GM19025 (cell line): ENCODE measurements around the gene FGFR3.

ENCODE experiments used
- ATAC-seq: cut with Tn5 transposase; IDR thresholded peaks from one replicate; pipeline ENCODE4 v1.9.1; 2021; ENCODE audit warnings: mild to moderate bottlenecking, low read depth, moderate library complexity; ENCODE audit not compliant: unreplicated experiment

The FGFR3 gene

DNA sequence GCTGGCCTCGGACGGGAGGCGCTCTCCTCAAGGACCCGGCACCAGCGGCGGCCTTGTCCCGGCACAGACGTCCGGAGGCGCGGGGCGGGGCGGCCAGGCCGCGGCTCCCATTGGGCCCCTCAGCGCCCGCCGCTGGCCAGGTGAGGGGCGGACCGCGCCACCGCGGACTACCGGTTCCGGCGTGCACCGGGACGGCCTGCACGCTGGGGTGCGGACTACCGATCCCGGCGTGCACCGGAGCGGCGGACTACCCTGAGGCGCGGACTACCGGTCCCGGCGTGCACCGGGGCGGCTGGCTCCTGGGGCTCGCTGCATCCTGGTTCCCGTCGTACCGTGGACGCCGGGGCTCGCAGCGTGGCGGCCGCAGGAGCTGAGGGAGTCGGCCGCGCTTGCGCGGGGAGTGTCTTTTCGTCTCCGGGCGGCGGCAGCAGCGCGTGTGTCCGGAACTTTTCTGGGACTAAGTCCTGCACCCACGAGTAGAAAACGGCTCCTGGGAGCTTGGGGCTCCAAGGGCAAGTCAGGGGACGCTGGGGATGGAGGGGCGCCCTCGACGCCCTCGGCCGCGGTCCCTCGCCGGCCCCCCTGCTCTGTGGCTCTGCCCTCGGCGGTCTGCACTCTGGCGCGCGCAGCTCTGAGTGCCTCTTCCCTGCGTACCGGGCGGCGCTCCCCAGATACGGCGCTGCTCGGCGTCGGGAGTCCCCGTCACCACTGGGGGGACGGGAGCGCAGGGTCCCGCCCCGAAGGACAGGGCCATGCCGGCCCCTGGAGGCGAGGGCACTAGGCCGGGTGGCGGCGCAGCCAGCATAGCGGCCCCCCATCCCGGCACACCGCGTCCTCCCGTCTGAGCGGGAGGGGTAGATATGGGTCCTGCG is 63.2 kb downstream of the FGFR3 start, which contains the start of gene LETM1:
Gene LETM1, minus strand, starts transcription at position 86 of the 872 bp plus-strand sequence. CDS start 206 bp downstream, outside the sequence.
- peak; percentile 85 for ATAC-seq

DNA sequence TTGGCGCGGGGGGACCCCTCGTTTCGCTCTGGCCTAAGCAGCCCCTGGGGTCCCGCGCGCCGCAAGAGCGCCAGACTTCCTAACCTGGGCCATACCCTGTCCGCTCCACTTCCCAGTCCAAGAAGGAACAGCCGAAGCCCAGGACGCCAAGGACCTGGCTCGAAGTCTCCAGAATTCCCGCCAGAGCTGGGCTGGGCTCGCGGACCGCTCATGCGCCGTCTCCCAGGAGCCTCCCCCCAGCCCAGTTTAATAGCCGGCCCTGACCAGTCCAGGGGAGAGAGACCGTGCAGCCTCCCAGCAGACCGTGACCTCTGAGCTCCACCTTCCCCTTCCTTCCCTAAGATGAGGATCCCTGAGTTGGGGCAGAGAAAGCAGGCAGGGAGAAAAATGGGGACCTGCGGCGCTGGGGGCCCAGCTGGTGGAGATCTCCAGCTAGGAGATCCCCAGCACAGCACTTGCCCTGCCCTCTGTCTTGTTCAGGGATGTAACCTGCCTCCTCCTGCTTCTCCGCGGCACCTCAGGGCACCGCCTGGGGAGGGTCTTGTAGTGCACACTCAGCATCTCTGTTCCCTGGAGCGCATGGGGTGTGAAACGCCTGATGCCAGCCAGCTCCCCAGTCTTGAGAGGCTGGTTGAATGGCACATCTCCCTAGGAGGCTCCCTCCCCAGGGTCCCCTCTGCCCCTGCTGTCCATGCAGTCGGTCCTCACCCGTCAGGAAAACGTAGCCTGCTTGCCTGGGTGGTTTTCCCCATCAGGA is 64.0 kb downstream of the FGFR3 start:
- no peak for ATAC-seq

DNA sequence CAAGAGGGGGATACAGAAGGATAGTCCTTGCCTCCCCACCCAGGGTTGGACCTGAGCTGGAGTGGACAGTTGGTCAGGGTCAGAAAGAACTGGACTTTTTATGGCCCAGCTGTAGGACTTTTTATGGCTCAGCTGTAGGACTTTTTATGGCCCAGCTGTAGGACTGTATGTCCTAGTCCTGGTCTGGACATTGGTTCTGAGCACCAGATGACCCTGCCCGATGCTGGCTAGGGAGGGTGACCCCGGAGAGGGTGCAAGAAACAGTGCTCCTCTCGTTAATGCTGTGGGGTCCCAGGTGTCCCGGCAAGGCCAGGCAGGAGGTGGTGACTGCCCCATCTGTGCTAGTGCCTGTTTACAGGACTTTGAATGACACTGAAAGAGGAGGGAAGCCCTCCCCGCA is 64.8 kb downstream of the FGFR3 start:
- no peak for ATAC-seq
